AG10803 (cell line): ENCODE measurements around the gene RXRB.
"Not testable (repeated sequence)": the region's sequence is repeated elsewhere in the genome, so short reads cannot be mapped to it uniquely, and the experiment has no call there.

Experiments
- DNase-seq: peaks from one replicate; pipeline ENCODE4 v3.0.0; 2010; ENCODE audit warnings: low read depth
- H3K4me3 ChIP-seq: 2 replicates; pipeline ENCODE4 v1.5.1; 2011; ENCODE audit warnings: mild to moderate bottlenecking, low read length, control low read depth
- CTCF ChIP-seq: conservative IDR thresholded peaks from 2 replicates; pipeline ENCODE4 v1.5.1; 2011; ENCODE audit warnings: mild to moderate bottlenecking, low read length, control low read depth, inconsistent platforms

The RXRB gene

GRCh38 chr6:33241968-33242367, 41.5 kb upstream of the RXRB start:
- TF ChIP-seq CTCF: no peak
- DNase-seq: no peak
- H3K4me3 ChIP-seq: no peak overlapping the region

- DNase-seq: no peak
- no peak for TF ChIP-seq CTCF
- no peak overlapping the region for H3K4me3 ChIP-seq
Measured at GRCh38 chr6:33237741-33238140, 37.3 kb upstream of the RXRB start.

- DNase-seq: no peak
- no peak overlapping the region for H3K4me3 ChIP-seq
- TF ChIP-seq CTCF: no peak
Measured at GRCh38 chr6:33236852-33237251, 36.4 kb upstream of the RXRB start.

GRCh38 chr6:33236328-33236727, 35.9 kb upstream of the RXRB start:
- TF ChIP-seq CTCF: no peak
- DNase-seq: no peak
- no peak overlapping the region for H3K4me3 ChIP-seq

GRCh38 chr6:33235221-33235634, 34.8 kb upstream of the RXRB start:
- DNase-seq: no peak
- H3K4me3 ChIP-seq: no peak overlapping the region
- no peak for TF ChIP-seq CTCF

- not testable (repeated sequence) for H3K4me3 ChIP-seq, DNase-seq
Measured at GRCh38 chr6:33226503-33227120, 26.1 kb upstream of the RXRB start.

GRCh38 chr6:33217681-33218080, 17.2 kb upstream of the RXRB start:
- no peak for TF ChIP-seq CTCF
- DNase-seq: no peak
- no peak overlapping the region for H3K4me3 ChIP-seq

- DNase-seq: no peak
- H3K4me3 ChIP-seq: no peak overlapping the region
- no peak for TF ChIP-seq CTCF
Measured at GRCh38 chr6:33217246-33217645, 16.8 kb upstream of the RXRB start.
